Measurements from ENCODE around the gene PKDREJ.
"Not testable (repeated sequence)": the region's sequence is repeated elsewhere in the genome, so short reads cannot be mapped to it uniquely, and the experiment has no call there.

The PKDREJ gene

GRCh38 chr22:46269564-46269963, 6.4 kb upstream of the PKDREJ start:
- TF ChIP-seq CTCF (IDR thresholded peaks at IDR 0.05) (no peak), ZFX (IDR thresholded peaks at IDR 0.05; ENCODE audit: borderline replicate concordance) (no peak)
- 0 out of 2 replicates have a peak overlapping the region, but pooled peaks have one; percentile 80 for H3K27ac ChIP-seq

- peak within 1 kb of the TSS; percentile 80 for H3K27ac ChIP-seq
- TF ChIP-seq CTCF (IDR thresholded peaks at IDR 0.05), result no peak
- no peak for TF ChIP-seq ZFX (IDR thresholded peaks at IDR 0.05; ENCODE audit: borderline replicate concordance)
These were observed 4.5 kb upstream of the PKDREJ start, which contains the start of gene TTC38 for GRCh38 chr22:46267431-46268279. Gene TTC38, plus strand, starts transcription at chr22:46268008. Its CDS starts 32 bp downstream, at chr22:46268040.

GRCh38 chr22:46265627-46266026, 2.5 kb upstream of the PKDREJ start:
- not testable (repeated sequence) for H3K27ac ChIP-seq

DNA sequence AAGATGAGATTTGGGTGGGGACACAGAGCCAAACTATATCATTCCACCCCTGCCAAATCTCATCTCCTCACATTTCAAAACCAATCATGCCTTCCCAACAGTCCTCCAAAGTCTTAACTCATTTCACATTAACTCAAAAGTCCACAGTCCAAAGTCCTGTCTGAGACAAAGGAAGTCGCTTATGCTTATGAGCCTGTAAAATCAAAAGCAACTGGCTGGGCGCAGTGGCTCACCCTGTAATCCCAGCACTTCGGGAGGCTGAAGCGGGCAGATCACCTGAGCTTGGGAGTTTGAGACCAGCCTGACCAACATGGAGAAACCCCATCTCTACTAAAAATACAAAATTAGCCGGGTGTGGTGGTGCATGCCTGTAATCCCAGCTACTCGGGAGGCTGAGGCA, 1.4 kb upstream of the PKDREJ start:
- H3K27ac ChIP-seq, result not testable (repeated sequence)

- TF ChIP-seq ZFX (IDR thresholded peaks at IDR 0.05; ENCODE audit: borderline replicate concordance) (no peak), CTCF (IDR thresholded peaks at IDR 0.05) (peak; percentile 41)
- no peak overlapping the region for H3K27ac ChIP-seq
These were observed 511 bp downstream of the PKDREJ start for GRCh38 chr22:46262449-46263215.

DNA sequence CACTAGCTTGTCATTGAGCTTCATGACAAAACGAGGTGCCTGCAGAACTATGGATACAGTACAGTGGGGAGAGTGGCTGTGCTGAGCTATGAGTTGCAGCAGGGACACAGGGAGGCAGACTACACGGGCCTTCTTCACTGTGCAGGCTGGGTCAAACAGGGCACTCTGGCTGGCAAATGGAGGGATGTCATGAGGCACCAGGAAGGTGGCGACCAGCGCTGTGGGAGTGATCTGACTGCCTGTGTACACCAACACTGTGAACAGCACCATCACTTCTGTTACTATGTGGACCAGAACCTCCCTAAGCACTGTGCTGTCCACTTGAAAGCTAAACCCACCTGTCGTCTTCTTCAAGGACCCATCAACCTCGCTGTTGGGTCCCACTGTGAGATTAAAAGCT, 3.1 kb downstream of the PKDREJ start:
- no peak for TF ChIP-seq CTCF (IDR thresholded peaks at IDR 0.05)
- no peak for TF ChIP-seq ZFX (IDR thresholded peaks at IDR 0.05; ENCODE audit: borderline replicate concordance)
- no peak overlapping the region for H3K27ac ChIP-seq

GRCh38 chr22:46259374-46259773, 3.8 kb downstream of the PKDREJ start:
- H3K27ac ChIP-seq, result no peak overlapping the region
- no peak for TF ChIP-seq CTCF (IDR thresholded peaks at IDR 0.05)
- TF ChIP-seq ZFX (IDR thresholded peaks at IDR 0.05; ENCODE audit: borderline replicate concordance), result no peak

DNA sequence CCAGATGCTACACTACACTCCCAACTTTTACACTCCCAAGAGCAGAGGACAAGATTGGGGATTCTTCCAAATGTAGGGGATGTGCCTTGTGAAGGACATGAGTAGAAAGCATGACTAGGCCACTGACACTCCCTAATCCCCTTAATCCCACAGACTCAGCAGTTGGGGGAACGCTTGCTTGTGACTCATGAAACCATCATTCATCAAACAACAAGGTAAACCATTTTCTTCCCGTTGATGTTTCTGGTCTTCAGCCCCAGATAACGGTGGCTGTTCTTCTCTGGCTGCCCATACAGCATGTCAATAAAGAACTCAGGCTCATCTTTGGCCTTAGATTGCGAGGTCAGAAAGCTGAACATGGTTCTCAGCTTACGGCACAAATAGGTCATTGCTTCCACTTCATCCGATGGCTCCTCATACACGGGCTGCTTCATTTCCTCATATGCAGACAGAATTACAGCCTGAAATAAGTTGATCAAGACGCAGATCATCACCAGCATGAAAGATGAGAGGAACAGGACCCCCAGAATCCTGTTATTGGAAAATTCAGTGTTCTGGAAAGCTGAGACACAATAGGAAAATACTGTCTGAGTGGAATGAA, 6.7 kb downstream of the PKDREJ start:
- TF ChIP-seq CTCF (IDR thresholded peaks at IDR 0.05) (no peak), ZFX (IDR thresholded peaks at IDR 0.05; ENCODE audit: borderline replicate concordance) (no peak)

More for the DNA sequence above, 6.7 kb downstream of the PKDREJ start:
- H3K27ac ChIP-seq, result no peak overlapping the region

All from 22Rv1 (cell line).